H1 (cell line): ENCODE measurements around the gene ZDHHC16.

Experiments used
- BACH1 ChIP-seq: IDR thresholded peaks from 2 replicates; pipeline ENCODE4 v1.6.1; 2012; ENCODE audit warnings: low read length, improper control_type of control experiment
- CTCF ChIP-seq, 3 experiments: IDR thresholded peaks; 1 replicate in 2 of 3; 2 replicates in 1 of 3; pipeline versions ENCODE4 v1.5.1 to v1.6.1; 2011; ENCODE audit warnings: low read length in 3 of 3, mild to moderate bottlenecking in 3 of 3, inconsistent platforms in 2 of 3, low read depth in 1 of 3, moderate library complexity in 1 of 3; ENCODE audit not compliant: insufficient read depth in 1 of 3; ENCODE audit errors: control extremely low read depth in 1 of 3
- EP300 ChIP-seq, 2 experiments: IDR thresholded peaks; 1 replicate in 1 of 2; 2 replicates in 1 of 2; pipeline ENCODE4 v1.6.1; 2011 to 2012; ENCODE audit warnings: low read depth in 2 of 2, low read length in 2 of 2, mild to moderate bottlenecking in 2 of 2, borderline replicate concordance in 1 of 2, inconsistent platforms in 1 of 2, moderate library complexity in 1 of 2
- POLR2A ChIP-seq, 2 experiments: IDR thresholded peaks; 1 replicate in 1 of 2; 2 replicates in 1 of 2; pipeline ENCODE4 v1.6.1; 2011; ENCODE audit warnings: low read depth in 2 of 2, low read length in 2 of 2, mild to moderate bottlenecking in 2 of 2; ENCODE audit errors: control extremely low read depth in 1 of 2
- RAD21 ChIP-seq, 2 experiments: IDR thresholded peaks in 1 of 2; conservative IDR thresholded peaks in 1 of 2; 2 replicates each; pipeline ENCODE4 v1.6.1; 2011; ENCODE audit warnings: low read depth in 2 of 2, low read length in 2 of 2, improper control_type of control experiment in 1 of 2, inconsistent platforms in 1 of 2, mild to moderate bottlenecking in 1 of 2, moderate library complexity in 1 of 2
- SIN3A ChIP-seq, 2 experiments: IDR thresholded peaks in 1 of 2; conservative IDR thresholded peaks in 1 of 2; 2 replicates each; pipeline ENCODE4 v1.6.1; 2011 to 2012; ENCODE audit warnings: low read length in 2 of 2, improper control_type of control experiment in 1 of 2, low read depth in 1 of 2, mild to moderate bottlenecking in 1 of 2
- TAF7 ChIP-seq: optimal IDR thresholded peaks from 2 replicates; pipeline ENCODE3; 2011; ENCODE audit warnings: low read depth, mild to moderate bottlenecking, inconsistent platforms, low read length, moderate library complexity, borderline replicate concordance
- TCF12 ChIP-seq: IDR thresholded peaks from 2 replicates; pipeline ENCODE4 v1.6.1; 2011; ENCODE audit warnings: low read depth, mild to moderate bottlenecking, low read length

DNA sequence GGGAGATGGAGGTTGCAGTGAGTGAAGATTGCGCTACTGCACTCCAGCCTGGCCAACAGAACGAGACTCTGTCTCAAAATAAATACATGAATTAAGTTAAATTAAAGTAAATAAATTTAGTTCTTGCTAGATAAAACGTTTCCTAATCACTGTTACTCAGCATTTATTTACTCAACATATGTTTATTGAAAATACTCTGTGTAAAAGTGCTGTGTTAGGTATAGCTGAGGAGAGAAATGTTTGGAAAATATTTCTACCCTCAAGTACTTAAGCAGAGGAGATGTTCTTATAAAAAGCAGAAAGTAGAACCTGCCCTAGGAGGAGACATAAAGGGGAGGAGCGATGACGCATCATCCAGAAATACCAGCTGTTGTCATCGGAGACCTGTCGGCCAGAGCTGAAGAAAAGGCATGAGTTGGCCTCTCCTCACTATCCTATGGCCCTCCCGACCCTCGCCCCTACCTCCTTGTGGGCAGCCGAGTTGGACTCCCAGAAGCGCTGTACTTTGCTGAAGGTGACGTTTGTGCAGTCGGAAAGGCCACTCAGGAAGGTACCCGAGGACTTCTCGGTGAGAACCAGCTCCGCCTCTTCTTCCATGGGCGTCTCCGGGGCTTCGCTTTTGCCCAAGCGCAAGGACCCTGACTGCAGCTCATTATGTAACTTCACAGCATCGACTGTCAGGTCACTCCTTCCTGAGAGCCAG lies 46.0 kb upstream of the ZDHHC16 start:
- TF ChIP-seq TCF12 = no peak
- TF ChIP-seq CTCF (IDR thresholded peaks at IDR 0.05; ENCODE audit: control extremely low read depth in 1 of 3, insufficient read depth in 1 of 3, low read depth in 1 of 3, low read length in 3 of 3) = no peak
- no peak for TF ChIP-seq RAD21 (IDR thresholded peaks at IDR 0.05 in 1 of 2, conservative IDR thresholded peaks at IDR 0.05 in 1 of 2; ENCODE audit: low read depth in 2 of 2, low read length in 2 of 2)
- TF ChIP-seq EP300 (IDR thresholded peaks at IDR 0.05; ENCODE audit: borderline replicate concordance in 1 of 2, low read depth in 2 of 2, low read length in 2 of 2) = no peak
- no peak for TF ChIP-seq BACH1
- no peak for TF ChIP-seq POLR2A (IDR thresholded peaks at IDR 0.05; ENCODE audit: control extremely low read depth in 1 of 2, low read depth in 2 of 2, low read length in 2 of 2)
- TF ChIP-seq TAF7 = no peak
- TF ChIP-seq SIN3A (conservative IDR thresholded peaks at IDR 0.05 in 1 of 2, IDR thresholded peaks at IDR 0.05 in 1 of 2; ENCODE audit: low read depth in 1 of 2, low read length in 2 of 2) = no peak
